HCT116 (cell line): ENCODE data around the gene SRP68. TPM values are rescaled to one million over a fixed set of nuclear protein-coding genes. Genes with fewer than 3 reads are reported as not detected.

ENCODE experiments used
- ATAC-seq: fragments of 200-7000 bp; cut with Tn5 transposase; 2 replicates; pipeline ENCODE4 v1.9.1; 2020; ENCODE audit warnings: mild to moderate bottlenecking, moderate library complexity
- BruUV-seq: library from RNA; stranded (reverse); fragments of 400-500 nt; replicated peaks from 2 replicates; lab custom pipeline; 2021; lab: Mats Ljungman, UMichigan
- CTCF ChIA-PET: fragments of 300-600 bp; sonication (Branson Sonifier 250); formaldehyde crosslinking; loops from one replicate; lab custom pipeline; 2021; ENCODE audit warnings: antibody characterized with exemption; lab: Charles Lee
- POLR2A ChIA-PET: fragments of 300-600, 350-600 bp; sonication (Branson Sonifier 250); formaldehyde crosslinking; loops from one replicate; lab custom pipeline; 2021; ENCODE audit warnings: antibody characterized with exemption; lab: Charles Lee
- RAD21 ChIA-PET, 2 experiments: fragments of 300-600 bp; sonication (Branson Sonifier 250); formaldehyde crosslinking; loops; one replicate each; lab custom pipeline; 2023; ENCODE audit warnings: low total read pairs in 2 of 2; ENCODE audit not compliant: uncharacterized antibody in 2 of 2, unreplicated experiment in 2 of 2, low non-redundant PET in 1 of 2; lab: Charles Lee
- DNase-seq: peaks from one replicate; pipeline ENCODE4 v3.0.0-alpha.2; 2010; ENCODE audit warnings: low read depth, low spot score
- H2AFZ ChIP-seq: fragments of 200-600 bp; shearing (Covaris generic), sonication (generic); 2 replicates; pipeline ENCODE4 v1.6.1; 2017; ENCODE audit warnings: low read depth, mixed run types, mixed read lengths, antibody characterized with exemption, low read length; ENCODE audit not compliant: poor library complexity, severe bottlenecking
- H3K27ac ChIP-seq: 2 replicates; pipeline ENCODE4 v1.5.1; 2012; ENCODE audit warnings: low read depth, low read length
- H3K27me3 ChIP-seq: fragments of 200-600 bp; sonication (generic); 2 replicates; pipeline ENCODE4 v1.6.1; 2016; ENCODE audit warnings: mixed run types, low read length, mixed read lengths; ENCODE audit not compliant: insufficient read depth
- H3K36me3 ChIP-seq, 2 experiments: fragments of 200-500 bp in 1 of 2; fragments of 200-600 bp in 1 of 2; sonication (Bioruptor generic) in 1 of 2; sonication (generic) in 1 of 2; 2 replicates each; pipeline versions ENCODE4 v1.5.1 to v1.6.1; 2014 to 2016; ENCODE audit warnings: low read length in 2 of 2, inconsistent platforms in 1 of 2, mixed read lengths in 1 of 2, mixed run types in 1 of 2; ENCODE audit not compliant: insufficient read depth in 2 of 2, control insufficient read depth in 1 of 2
- H3K4me1 ChIP-seq, 2 experiments: fragments of 200-600 bp in 1 of 2; sonication (generic) in 1 of 2; 2 replicates each; pipeline versions ENCODE4 v1.5.1 to v1.6.1; 2012 to 2017; ENCODE audit warnings: low read length in 2 of 2, inconsistent platforms in 1 of 2, mild to moderate bottlenecking in 1 of 2, mixed read lengths in 1 of 2, mixed run types in 1 of 2, moderate library complexity in 1 of 2; ENCODE audit not compliant: insufficient read depth in 2 of 2, control insufficient read depth in 1 of 2
- H3K4me2 ChIP-seq: fragments of 200-600 bp; sonication (generic); 2 replicates; pipeline ENCODE4 v1.6.1; 2017; ENCODE audit warnings: mixed run types, low read length, mixed read lengths
- H3K4me3 ChIP-seq, 2 experiments: fragments of 200-600 bp in 1 of 2; sonication (generic) in 1 of 2; replicated peaks in 1 of 2; 2 replicates each; pipeline ENCODE4 v1.5.1; 2011 to 2016; ENCODE audit warnings: low read length in 2 of 2, control low read depth in 1 of 2, low read depth in 1 of 2, mild to moderate bottlenecking in 1 of 2, mixed read lengths in 1 of 2, mixed run types in 1 of 2
- H3K79me2 ChIP-seq: fragments of 200-600 bp; sonication (generic); 2 replicates; pipeline ENCODE4 v1.6.1; 2017; ENCODE audit warnings: mild to moderate bottlenecking, mixed run types, low read length, moderate library complexity, mixed read lengths; ENCODE audit not compliant: insufficient read depth
- H3K9ac ChIP-seq: fragments of 200-600 bp; sonication (generic); 2 replicates; pipeline ENCODE4 v1.6.1; 2016; ENCODE audit warnings: low read length, mixed read lengths
- H3K9me2 ChIP-seq: fragments of 200-600 bp; sonication (generic), shearing (Covaris generic); 2 replicates; pipeline ENCODE4 v1.6.1; 2017; ENCODE audit warnings: mixed run types, mild to moderate bottlenecking, moderate library complexity; ENCODE audit not compliant: insufficient read depth
- H3K9me3 ChIP-seq, 2 experiments: fragments of 200-500 bp in 1 of 2; fragments of 200-600 bp in 1 of 2; sonication (Bioruptor generic) in 1 of 2; sonication (generic) in 1 of 2; 2 replicates each; pipeline ENCODE4 v1.6.1; 2014 to 2017; ENCODE audit warnings: low read length in 2 of 2, mixed read lengths in 2 of 2, inconsistent platforms in 1 of 2, low read depth in 1 of 2, mild to moderate bottlenecking in 1 of 2, mixed run types in 1 of 2, moderate library complexity in 1 of 2; ENCODE audit not compliant: control insufficient read depth in 1 of 2, insufficient read depth in 1 of 2
- H4K20me1 ChIP-seq: fragments of 200-600 bp; sonication (generic), shearing (Covaris generic); 2 replicates; pipeline ENCODE4 v1.6.1; 2017; ENCODE audit warnings: mixed run types, mild to moderate bottlenecking, moderate library complexity; ENCODE audit not compliant: insufficient read depth
- ATF3 ChIP-seq: IDR thresholded peaks from 2 replicates; pipeline ENCODE4 v1.6.1; 2012
- CBX3 ChIP-seq: IDR thresholded peaks from 2 replicates; pipeline ENCODE4 v1.6.1; 2012; ENCODE audit warnings: low read depth
- CEBPB ChIP-seq: IDR thresholded peaks from 2 replicates; pipeline ENCODE4 v1.6.1; 2012; ENCODE audit warnings: low read depth
- CTCF ChIP-seq, 3 experiments: fragments of 200-600 bp in 1 of 3; sonication (generic) in 1 of 3; IDR thresholded peaks in 2 of 3; conservative IDR thresholded peaks in 1 of 3; 2 replicates each; pipeline ENCODE4 v1.5.1; 2012 to 2017; ENCODE audit warnings: low read depth in 2 of 3, low read length in 2 of 3, antibody characterized with exemption in 1 of 3, borderline replicate concordance in 1 of 3, control low read depth in 1 of 3, mild to moderate bottlenecking in 1 of 3, mixed read lengths in 1 of 3, mixed run types in 1 of 3, moderate library complexity in 1 of 3; ENCODE audit not compliant: insufficient read depth in 1 of 3
- EGR1 ChIP-seq: IDR thresholded peaks from 2 replicates; pipeline ENCODE4 v1.6.1; 2012; ENCODE audit warnings: low read depth
- ELF1 ChIP-seq: IDR thresholded peaks from 2 replicates; pipeline ENCODE4 v1.6.1; 2012; ENCODE audit warnings: low read depth, borderline replicate concordance
- EZH2phosphoT487 ChIP-seq: fragments of 200-600 bp; IDR thresholded peaks from 2 replicates; pipeline ENCODE4 v1.6.1; 2018; ENCODE audit warnings: antibody characterized with exemption, borderline replicate concordance
- FOSL1 ChIP-seq: IDR thresholded peaks from 2 replicates; pipeline ENCODE4 v1.6.1; 2012; ENCODE audit warnings: low read depth
- JUND ChIP-seq: IDR thresholded peaks from 2 replicates; pipeline ENCODE4 v1.6.1; 2012
- MAX ChIP-seq: IDR thresholded peaks from 2 replicates; pipeline ENCODE4 v1.6.1; 2012
- POLR2A ChIP-seq: IDR thresholded peaks from 2 replicates; pipeline ENCODE4 v1.7.0; 2011; ENCODE audit warnings: borderline replicate concordance; ENCODE audit not compliant: insufficient read depth, insufficient read length; ENCODE audit errors: extremely low read depth
- RAD21 ChIP-seq: IDR thresholded peaks from 2 replicates; pipeline ENCODE4 v1.6.1; 2012; ENCODE audit warnings: low read depth, mild to moderate bottlenecking
- REST ChIP-seq: IDR thresholded peaks from 2 replicates; pipeline ENCODE4 v1.6.1; 2012; ENCODE audit warnings: low read depth
- SIN3A ChIP-seq: IDR thresholded peaks from 2 replicates; pipeline ENCODE4 v1.6.1; 2012; ENCODE audit warnings: low read depth
- SP1 ChIP-seq: IDR thresholded peaks from 2 replicates; pipeline ENCODE4 v1.6.1; 2012; ENCODE audit warnings: low read depth
- SRF ChIP-seq: IDR thresholded peaks from 2 replicates; pipeline ENCODE4 v1.6.1; 2012; ENCODE audit warnings: low read depth
- TCF7L2 ChIP-seq: IDR thresholded peaks from 2 replicates; pipeline ENCODE4 v1.7.0; 2011; ENCODE audit warnings: borderline replicate concordance, inconsistent platforms; ENCODE audit not compliant: insufficient read depth, insufficient read length; ENCODE audit errors: extremely low read depth
- YY1 ChIP-seq: IDR thresholded peaks from 2 replicates; pipeline ENCODE4 v1.6.1; 2011; ENCODE audit warnings: low read length, low read depth, moderate library complexity, mild to moderate bottlenecking; ENCODE audit not compliant: insufficient replicate concordance; ENCODE audit errors: extremely low read depth
- ZBTB33 ChIP-seq: IDR thresholded peaks from 2 replicates; pipeline ENCODE4 v1.6.1; 2011; ENCODE audit warnings: mild to moderate bottlenecking, low read length, moderate library complexity; ENCODE audit not compliant: insufficient replicate concordance; ENCODE audit errors: extremely low read depth
- ZFX ChIP-seq: fragments of 450-650 bp; IDR thresholded peaks from 2 replicates; pipeline ENCODE4 v1.6.1; 2017
- ZNF274 ChIP-seq: fragments of 200-500 bp; sonication (Bioruptor generic); IDR thresholded peaks from 2 replicates; pipeline ENCODE4 v1.6.1; 2014; ENCODE audit warnings: mild to moderate bottlenecking, low read depth, low read length, inconsistent platforms
- intact Hi-C: fragments of 100-400 bp; cut with micrococcal nuclease; formaldehyde crosslinking; loops from 2 replicates; pipeline ENCODE4 v1.10.0; 2022
- total RNA-seq: library from RNA; stranded (reverse); gene quantifications from one replicate; pipeline ENCODE4 v1.2.1, GENCODE V29; 2021; ENCODE audit not compliant: unreplicated experiment

SRP68 gene
- total RNA-seq, 1 experiment from 2014 or later: 152 TPM

GRCh38 chr17:76054112-76054476 is 18.2 kb downstream of the SRP68 start:
- Histone ChIP-seq H3K9ac (peak overlapping the region; percentile 36), H3K4me1 (peaks cover 40% of the 10 kb centered on the region in 2 experiments), H3K4me2 (peak overlapping the region; percentile 63), H3K9me2 (no peaks in the 10 kb centered on the region), H3K79me2 (peaks cover 38% of the 10 kb centered on the region), H2AFZ (no peak overlapping the region), H3K9me3 (no peaks in the 10 kb centered on the region), H4K20me1 (no peaks in the 10 kb centered on the region), H3K27ac (peak overlapping the region; percentile 79), H3K27me3 (no peaks in the 10 kb centered on the region), H3K4me3 (peak overlapping the region; percentile 0 to 13; a peak in 2 of 4 replicates), H3K36me3 (peaks cover 59 to 67% of the 10 kb centered on the region in 2 experiments)
- intact Hi-C loops: loop anchor here (1.0 kb wide), 1 partner anchor 18 kb away; the partner anchor contains the start of gene SRP68
- peak; percentile 76 for DNase-seq
- ATAC-seq: peak; percentile 78
- no TSS peak for BruUV-seq
- RAD21 ChIA-PET: no interaction called here
- POLR2A ChIA-PET: interaction anchor here (0.5 to 2.0 kb wide), 4 partner anchors 9 to 62 kb away, joined by 3 to 7 read pairs (median 3); no protein-coding TSS in a partner anchor
- CTCF ChIA-PET: interaction anchor here (1.2 to 2.0 kb wide), 2 partner anchors 18 to 225 kb away, joined by 3 to 6 read pairs; partner anchors contain the start of gene SRP68
- TF ChIP-seq EGR1: peak; percentile 37; the same call in 1 of the 2 replicates
- TF ChIP-seq ZNF274: no peak
- peak; percentile 98 for TF ChIP-seq CBX3
- no peak for TF ChIP-seq CTCF (IDR thresholded peaks at IDR 0.05 in 2 of 3, conservative IDR thresholded peaks at IDR 0.05 in 1 of 3; ENCODE audit: borderline replicate concordance in 1 of 3, insufficient read depth in 1 of 3, low read depth in 2 of 3, low read length in 2 of 3)
- peak; percentile 85 for TF ChIP-seq MAX
- TF ChIP-seq CEBPB: peak; percentile 58
- peak; percentile 57; the same call in 1 of the 2 replicates for TF ChIP-seq SRF
- TF ChIP-seq SP1: peak; percentile 95
- TF ChIP-seq ELF1: no peak; the same call in 1 of the 2 replicates
- TF ChIP-seq ZBTB33: no peak
- TF ChIP-seq YY1: no peak
- TF ChIP-seq EZH2phosphoT487: no peak
- peak; percentile 92 for TF ChIP-seq FOSL1
- no peak for TF ChIP-seq ZFX
- no peak for TF ChIP-seq ATF3
- peak; percentile 92 for TF ChIP-seq JUND
- 0 out of 2 replicates have a peak, but pooled peaks have one; percentile 44 for TF ChIP-seq SIN3A
- TF ChIP-seq POLR2A: no peak
- TF ChIP-seq TCF7L2: no peak
- no peak for TF ChIP-seq REST
- TF ChIP-seq RAD21: no peak
